Fibroblast of pulmonary artery (primary cell): ENCODE results near the gene NBR1.
"Not testable (repeated sequence)": the region's sequence is repeated elsewhere in the genome, so short reads cannot be mapped to it uniquely, and the experiment has no call there.

Experiments
- DNase-seq: peaks from one replicate; pipeline ENCODE4 v3.0.0-alpha.2; 2010; ENCODE audit warnings: low read depth
- H3K4me3 ChIP-seq: replicated peaks from 2 replicates; pipeline ENCODE4 v1.5.1; 2011; ENCODE audit warnings: low read depth, mild to moderate bottlenecking, control low read depth, low read length, moderate library complexity
- TF ChIP-seq, protein P1 (sequence below): IDR thresholded peaks from 2 replicates; pipeline ENCODE4 v1.5.1; 2011; ENCODE audit warnings: mild to moderate bottlenecking, control low read depth, low read length, inconsistent platforms; ENCODE audit errors: missing control alignments

The NBR1 gene

GRCh38 chr17:43132117-43132516, 38.9 kb upstream of the NBR1 start:
- DNase-seq, result no peak
- TF ChIP-seq, protein P1, sequence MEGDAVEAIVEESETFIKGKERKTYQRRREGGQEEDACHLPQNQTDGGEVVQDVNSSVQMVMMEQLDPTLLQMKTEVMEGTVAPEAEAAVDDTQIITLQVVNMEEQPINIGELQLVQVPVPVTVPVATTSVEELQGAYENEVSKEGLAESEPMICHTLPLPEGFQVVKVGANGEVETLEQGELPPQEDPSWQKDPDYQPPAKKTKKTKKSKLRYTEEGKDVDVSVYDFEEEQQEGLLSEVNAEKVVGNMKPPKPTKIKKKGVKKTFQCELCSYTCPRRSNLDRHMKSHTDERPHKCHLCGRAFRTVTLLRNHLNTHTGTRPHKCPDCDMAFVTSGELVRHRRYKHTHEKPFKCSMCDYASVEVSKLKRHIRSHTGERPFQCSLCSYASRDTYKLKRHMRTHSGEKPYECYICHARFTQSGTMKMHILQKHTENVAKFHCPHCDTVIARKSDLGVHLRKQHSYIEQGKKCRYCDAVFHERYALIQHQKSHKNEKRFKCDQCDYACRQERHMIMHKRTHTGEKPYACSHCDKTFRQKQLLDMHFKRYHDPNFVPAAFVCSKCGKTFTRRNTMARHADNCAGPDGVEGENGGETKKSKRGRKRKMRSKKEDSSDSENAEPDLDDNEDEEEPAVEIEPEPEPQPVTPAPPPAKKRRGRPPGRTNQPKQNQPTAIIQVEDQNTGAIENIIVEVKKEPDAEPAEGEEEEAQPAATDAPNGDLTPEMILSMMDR, result no peak
- no peak overlapping the region for H3K4me3 ChIP-seq

- not testable (repeated sequence) for DNase-seq, H3K4me3 ChIP-seq
These were observed 37.6 kb upstream of the NBR1 start for GRCh38 chr17:43133439-43133838.

- no peak overlapping the region for H3K4me3 ChIP-seq
- TF ChIP-seq, protein P1, result no peak
- DNase-seq, result no peak
These were observed 36.1 kb upstream of the NBR1 start for GRCh38 chr17:43134774-43135453.

GRCh38 chr17:43135454-43135819, 35.6 kb upstream of the NBR1 start:
- DNase-seq, result no peak
- TF ChIP-seq, protein P1, result no peak

GRCh38 chr17:43136574-43136973, 34.4 kb upstream of the NBR1 start:
- not testable (repeated sequence) for H3K4me3 ChIP-seq, DNase-seq

More at GRCh38 chr17:43135454-43135819, 35.6 kb upstream of the NBR1 start:
- H3K4me3 ChIP-seq, result no peak overlapping the region

- H3K4me3 ChIP-seq, DNase-seq: not testable (repeated sequence)
These were observed 32.5 kb upstream of the NBR1 start for GRCh38 chr17:43138531-43138930.

DNA sequence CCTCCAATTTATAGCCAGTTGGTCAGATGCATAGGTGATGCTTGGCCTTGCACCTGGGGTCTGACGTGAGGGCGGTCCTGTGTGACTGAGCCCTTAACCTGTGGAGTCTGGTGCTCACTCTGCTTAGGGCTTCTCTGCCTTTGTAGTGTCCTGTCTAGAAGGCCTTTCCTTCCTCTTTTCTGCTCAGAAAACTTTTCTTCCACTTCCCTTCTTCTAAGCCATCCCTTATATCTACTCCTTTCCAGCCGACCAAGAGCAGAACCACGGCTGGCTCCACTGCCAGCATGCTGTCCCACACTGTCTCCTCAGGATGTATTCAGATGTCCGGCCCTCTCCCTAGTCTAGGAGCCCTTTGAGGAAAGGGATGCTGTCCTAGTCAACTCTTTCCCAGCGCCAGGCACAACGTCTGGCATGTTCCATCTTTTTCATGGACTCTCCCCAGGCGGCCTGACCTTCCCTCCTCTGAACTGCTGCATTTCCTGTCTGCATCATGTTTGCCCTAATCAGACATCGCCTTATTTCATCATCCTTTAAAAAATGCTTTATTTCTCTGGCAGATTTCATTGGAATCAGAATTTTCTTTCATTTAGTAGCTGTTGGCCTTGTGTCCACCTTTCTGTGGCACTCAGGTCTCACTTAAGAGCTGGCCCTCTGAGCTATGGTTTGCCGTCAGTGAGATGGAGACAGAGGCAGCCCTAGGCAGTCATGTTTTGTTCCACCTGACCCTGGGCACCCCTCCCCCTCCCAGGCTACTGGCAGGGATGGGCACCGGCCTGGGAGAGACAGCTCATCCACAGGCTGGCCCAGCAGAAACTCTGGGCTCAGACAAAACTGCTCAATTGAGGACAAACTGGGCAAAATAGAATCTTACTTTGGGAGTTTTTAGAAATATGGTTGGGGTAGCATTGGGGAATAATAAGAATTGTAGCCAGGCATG, 30.4 kb upstream of the NBR1 start:
- no peak overlapping the region for H3K4me3 ChIP-seq
- TF ChIP-seq, protein P1, result no peak
- no peak for DNase-seq

DNA sequence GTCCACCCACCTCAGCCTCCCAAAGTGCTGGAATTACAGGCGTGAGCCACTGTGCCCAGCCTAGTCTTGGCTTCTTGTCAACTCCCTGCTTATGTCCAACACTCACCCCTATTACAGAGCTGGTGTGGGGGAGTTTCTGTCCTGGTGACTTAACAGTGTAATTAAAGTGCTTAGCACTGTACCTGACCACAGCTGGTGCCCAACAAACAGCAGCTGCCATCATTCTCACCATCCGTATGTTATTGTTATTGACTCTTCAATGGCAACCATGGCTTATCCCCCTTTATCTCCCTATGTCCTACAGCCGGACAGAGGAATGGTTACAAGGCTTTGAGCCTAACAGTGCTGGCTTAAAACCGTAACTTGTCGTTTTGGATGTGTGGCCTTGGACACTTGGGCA, 28.9 kb upstream of the NBR1 start:
- DNase-seq, result no peak
- TF ChIP-seq, protein P1, result no peak
- H3K4me3 ChIP-seq, result no peak overlapping the region
